HG02571 (cell line): Measurements from ENCODE around the gene ATL3.
"Not testable (repeated sequence)": the region's sequence is repeated elsewhere in the genome, so short reads cannot be mapped to it uniquely, and the experiment has no call there.

ENCODE experiments used
- ATAC-seq: cut with Tn5 transposase; IDR thresholded peaks from one replicate; pipeline ENCODE4 v1.9.1; 2021; ENCODE audit warnings: mild to moderate bottlenecking, moderate library complexity; ENCODE audit not compliant: unreplicated experiment

ATL3 gene, protein sequence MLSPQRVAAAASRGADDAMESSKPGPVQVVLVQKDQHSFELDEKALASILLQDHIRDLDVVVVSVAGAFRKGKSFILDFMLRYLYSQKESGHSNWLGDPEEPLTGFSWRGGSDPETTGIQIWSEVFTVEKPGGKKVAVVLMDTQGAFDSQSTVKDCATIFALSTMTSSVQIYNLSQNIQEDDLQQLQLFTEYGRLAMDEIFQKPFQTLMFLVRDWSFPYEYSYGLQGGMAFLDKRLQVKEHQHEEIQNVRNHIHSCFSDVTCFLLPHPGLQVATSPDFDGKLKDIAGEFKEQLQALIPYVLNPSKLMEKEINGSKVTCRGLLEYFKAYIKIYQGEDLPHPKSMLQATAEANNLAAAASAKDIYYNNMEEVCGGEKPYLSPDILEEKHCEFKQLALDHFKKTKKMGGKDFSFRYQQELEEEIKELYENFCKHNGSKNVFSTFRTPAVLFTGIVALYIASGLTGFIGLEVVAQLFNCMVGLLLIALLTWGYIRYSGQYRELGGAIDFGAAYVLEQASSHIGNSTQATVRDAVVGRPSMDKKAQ

DNA sequence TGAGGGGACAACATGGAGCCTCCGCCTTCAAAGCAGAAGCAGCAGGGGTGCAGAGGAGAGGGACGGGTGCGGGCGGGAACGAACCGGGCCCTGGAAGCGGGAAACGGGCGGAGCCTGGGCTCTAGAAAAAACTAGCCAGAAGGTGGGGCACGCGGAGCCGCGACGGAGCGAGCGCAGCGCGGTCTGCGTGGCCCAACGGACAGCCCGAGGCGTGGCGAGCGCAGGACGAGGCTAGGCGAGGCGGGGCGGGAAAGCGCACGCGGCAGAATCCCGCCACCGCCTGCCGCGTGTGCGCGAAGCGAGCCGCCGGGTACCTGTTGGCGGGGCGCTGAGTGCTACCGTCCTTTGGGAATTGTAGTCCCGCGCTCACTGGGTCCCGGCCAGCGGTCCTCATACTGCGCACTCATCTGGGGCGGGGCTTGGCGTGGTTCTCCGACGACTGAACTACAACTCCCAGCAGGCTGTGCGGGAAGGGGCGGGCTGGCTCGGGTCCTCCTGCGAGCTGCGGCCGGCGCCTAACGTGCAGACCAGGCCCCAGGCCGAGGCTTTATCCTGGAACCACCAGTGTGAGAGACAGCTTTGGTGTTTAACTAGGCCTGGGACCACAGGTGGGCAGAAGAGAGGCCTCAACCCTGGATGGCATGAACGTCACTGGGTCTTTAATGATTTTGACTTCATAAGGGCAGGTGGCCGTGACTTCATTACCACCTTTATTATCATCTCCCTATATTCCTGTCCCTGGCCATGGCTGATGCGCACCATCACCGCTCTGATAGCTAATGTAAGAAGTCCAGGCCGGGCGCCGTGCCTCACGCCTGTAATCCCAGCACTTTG lies at the start of gene ATL3:
Gene ATL3, minus strand, starts transcription at position 55 of the 834 bp plus-strand sequence. Its CDS starts 41 bp downstream, at position 14.
- ATAC-seq: peak; percentile 86

DNA sequence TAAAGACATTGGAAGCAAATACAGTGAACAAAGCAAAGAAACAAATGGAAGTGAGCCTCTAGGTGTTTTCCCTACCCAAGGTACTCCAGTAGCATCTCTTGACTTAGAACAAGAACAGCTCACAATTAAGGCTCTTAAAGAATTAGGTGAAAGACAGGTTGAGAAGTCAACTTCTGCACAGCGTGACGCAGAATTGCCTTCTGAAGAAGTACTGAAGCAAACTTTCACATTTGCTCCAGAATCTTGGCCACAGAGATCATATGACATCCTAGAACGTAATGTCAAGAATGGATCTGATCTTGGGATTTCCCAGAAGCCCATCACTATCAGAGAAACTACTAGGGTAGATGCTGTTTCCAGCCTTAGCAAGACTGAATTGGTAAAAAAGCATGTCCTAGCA lies 49.4 kb upstream of the ATL3 start:
- ATAC-seq: no peak

DNA sequence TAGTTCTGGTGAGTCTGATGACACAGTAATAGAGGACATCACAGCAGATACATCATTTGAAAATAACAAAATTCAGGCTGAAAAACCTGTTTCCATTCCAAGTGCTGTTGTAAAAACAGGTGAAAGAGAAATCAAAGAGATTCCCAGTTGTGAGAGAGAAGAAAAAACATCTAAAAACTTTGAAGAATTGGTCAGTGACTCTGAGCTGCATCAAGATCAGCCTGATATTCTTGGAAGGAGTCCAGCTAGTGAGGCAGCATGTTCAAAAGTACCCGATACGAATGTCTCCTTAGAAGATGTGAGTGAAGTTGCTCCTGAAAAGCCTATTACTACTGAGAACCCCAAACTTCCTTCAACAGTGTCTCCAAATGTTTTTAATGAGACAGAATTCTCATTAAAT lies 48.8 kb upstream of the ATL3 start:
- ATAC-seq: no peak

DNA sequence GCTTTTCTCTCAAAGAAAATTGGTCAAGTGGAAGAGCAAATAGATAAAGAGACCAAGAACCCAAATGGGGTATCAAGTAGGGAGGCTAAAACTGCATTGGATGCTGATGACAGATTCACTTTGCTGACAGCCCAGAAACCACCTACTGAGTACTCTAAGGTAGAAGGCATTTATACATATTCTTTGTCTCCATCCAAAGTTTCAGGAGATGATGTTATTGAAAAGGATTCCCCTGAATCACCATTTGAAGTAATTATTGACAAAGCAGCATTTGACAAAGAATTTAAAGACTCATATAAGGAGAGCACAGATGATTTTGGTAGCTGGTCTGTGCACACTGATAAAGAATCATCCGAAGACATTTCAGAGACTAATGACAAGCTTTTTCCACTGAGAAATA lies 47.8 kb upstream of the ATL3 start:
- ATAC-seq: no peak

DNA sequence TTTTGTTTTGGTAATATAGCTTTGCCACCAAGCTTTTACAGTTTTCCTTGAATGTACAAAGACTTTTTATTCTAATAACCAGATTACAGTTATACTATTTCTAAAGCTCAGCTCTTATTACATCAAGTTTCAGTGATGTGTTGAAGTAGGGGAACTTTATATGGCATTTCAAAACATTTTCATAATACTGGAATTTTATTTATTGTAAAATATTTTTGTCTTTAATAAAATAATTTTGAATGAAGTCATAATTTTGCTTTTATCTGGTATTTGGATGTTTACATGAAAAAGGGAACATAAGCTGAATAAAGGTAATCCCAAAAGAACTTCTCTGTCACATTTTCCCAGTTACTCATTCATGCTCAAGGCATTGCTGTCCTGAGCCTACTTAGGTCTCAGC lies 44.9 kb upstream of the ATL3 start:
- no peak for ATAC-seq

DNA sequence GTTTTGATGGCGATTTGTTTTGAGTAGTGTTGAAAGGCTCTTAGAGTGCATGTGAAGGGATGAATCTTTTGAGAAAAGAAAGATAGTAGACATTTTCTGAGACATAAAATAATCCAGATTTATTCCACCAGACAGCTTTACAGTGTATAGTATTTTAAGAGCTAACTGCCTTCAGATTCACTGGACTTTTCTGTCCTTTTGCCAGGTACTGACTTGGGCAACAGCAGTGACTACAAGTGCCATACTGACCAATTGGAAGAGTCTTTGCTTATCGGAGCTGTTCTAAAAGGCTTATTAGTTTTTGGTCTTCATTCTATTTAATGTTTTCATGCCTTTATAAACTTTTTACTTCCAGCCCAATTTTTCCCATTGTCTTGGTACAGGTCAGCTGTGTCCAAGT lies 42.6 kb upstream of the ATL3 start:
- no peak for ATAC-seq

DNA sequence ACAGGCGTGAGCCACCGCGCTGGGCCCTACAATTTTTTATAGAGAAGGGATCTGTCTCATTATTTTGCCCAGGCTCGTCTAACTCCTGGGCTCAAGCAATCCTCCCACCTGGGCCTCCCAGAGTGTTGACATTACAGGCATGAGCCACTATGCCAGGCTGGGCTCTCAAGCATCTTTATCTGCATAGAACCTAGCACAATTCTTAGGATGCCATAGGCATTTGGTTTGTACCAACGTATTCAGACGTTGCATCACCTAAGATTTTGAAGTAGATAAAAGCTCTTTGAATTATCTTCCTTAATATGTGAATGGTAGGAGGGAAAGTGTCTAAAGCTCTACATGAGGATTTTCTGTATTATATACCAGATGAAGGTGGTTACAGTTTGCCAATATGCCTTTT lies 40.7 kb upstream of the ATL3 start:
- no peak for ATAC-seq

DNA sequence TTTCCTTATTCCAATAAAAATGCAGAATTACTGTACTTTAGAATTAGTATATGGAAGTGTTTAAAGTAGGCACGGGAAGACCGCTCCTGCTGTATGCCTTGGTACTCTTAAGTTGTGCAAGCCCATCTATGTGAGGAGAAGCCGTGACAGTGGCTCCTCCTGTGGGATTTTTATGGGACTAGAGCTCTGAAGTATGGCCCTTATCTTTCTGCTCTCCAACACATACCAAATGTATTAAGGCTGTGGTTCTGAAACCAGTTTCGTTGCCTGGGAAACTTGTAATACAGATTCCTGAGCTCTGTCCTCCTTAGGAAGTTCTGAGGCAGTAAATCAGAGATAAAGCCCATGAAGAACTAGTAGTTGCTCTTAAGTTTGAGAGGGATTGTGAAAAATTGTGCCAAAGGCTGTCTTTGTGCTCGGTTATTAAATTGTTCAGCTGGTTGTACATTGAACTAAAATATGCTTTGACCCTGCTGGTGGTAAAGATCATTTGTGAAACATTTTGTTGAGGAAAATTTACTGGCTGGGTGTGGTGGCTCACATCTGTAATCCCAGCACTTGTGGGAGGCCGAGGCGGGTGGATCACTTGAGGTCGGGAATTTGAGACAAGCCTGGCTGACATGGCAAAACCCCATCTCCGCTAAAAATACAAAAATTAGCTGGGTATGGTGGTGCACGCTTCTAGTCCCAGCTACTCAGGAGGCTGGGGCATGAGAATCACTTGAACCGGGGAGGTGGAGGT lies 39.5 kb upstream of the ATL3 start:
- ATAC-seq: no peak

DNA sequence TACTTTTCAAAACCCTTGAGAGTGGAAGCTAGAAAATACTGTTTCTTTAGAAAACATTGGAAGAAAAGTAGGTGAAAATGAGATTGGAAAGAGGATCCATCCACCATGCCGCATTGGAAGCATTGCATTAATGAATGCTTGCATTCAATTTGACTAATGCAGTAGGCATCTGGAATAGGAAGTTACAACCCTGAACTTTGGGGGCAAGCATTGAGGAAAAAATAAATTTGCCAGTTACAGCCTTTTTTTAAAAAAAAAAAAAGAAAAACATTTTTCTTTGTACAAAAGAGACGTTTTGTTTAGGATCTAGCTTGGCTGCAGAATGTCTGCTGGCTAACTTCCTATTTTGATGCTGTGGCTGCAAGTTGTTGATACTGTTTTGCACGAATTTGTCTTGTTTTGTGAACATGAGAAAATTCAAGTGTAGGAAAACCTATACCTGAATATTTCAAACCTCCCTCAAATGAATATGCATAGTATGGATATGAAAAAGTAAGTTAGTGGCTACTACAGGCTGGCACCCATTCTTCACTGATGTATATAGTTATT lies 38.2 kb upstream of the ATL3 start:
- ATAC-seq: no peak

DNA sequence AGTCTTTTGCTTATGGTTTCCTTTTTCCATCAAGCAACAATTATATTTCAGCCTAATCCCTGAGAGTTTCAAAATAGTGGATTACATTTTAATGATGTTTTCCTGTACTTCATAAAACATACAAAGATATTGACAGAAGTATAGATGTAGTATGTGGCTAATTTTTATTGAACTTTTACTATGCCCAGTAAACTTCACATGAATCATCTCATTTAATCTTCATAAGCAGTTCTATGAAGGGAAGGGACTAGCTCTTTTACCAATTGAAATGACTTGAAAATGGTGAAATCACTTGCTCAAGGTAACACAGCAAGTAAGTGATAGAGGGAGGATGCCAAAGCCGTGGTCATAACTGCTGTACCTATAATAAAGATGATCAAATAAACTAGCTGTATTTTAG lies 37.6 kb upstream of the ATL3 start:
- ATAC-seq: no peak

DNA sequence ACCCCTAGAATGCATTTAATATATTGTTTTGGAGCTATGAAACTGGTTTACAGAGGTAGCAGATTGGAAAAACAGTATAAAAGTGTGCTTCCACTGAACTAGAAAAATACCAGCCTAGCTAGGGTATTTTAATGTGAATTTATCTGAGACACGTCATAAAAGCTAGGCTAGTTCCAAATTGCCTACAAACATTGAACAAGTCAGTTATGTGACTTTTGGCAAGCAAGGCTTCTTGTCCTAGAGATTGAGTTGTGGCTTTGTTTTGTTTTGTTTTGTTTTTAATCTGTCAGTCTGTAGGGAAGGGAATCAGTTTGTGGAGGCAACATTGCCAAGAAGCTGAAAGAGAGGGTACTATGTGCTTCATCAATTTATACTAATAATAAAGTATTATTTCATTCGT lies 34.4 kb upstream of the ATL3 start:
- ATAC-seq: no peak

DNA sequence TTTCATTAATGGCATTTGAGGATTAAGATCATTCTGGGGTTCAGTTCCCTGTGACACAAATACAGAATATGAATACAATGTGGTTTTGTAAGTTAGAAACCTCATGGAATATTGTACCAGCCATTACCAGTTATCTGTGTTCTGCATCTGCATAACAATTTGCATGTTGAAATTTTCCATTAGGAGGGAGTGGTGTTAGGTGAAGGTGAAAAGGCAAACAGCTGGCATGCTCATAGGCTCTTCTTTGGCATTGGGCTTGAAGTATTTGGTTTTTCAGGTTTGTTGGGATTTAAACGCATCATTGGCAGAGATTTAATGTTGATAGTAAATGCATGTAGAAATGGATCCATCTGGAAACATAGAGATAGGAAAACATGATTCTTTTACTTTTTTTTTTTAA lies 28.7 kb upstream of the ATL3 start:
- ATAC-seq: no peak

DNA sequence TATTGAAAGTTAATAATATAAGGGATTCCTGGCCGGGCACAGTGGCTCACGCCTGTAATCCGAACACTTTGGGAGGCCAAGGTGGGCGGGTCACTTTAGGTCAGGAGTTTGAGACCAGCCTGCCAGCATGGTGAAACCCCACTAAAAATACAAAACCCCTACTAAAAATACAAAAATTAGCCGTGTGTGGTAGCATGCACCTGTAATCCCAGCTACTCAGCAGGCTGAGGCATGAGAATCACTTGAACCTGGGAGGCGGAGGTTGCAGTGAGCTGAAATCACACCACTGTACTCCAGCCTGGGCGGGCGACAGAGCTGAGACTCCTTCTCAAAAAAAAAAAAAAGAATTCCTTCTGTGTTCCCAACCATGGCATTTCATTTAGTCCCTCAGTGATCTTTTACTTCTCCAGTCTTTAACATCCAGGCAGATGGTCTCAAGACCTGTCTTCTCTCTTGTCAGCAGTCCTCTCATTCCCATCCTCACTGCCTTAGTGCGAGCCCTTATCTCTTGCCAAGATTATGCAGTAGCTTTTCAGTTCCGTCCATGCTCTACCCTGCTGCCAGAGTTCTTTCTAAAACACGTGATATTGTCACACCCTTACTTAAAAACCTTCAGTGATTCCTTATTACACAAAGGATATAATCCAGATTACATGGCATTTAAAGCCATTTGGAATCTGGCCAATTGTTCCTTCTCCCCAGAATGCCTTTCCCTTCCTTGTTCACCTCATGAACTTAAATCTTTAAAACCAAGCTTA lies 28.0 kb upstream of the ATL3 start:
- ATAC-seq: no peak

DNA sequence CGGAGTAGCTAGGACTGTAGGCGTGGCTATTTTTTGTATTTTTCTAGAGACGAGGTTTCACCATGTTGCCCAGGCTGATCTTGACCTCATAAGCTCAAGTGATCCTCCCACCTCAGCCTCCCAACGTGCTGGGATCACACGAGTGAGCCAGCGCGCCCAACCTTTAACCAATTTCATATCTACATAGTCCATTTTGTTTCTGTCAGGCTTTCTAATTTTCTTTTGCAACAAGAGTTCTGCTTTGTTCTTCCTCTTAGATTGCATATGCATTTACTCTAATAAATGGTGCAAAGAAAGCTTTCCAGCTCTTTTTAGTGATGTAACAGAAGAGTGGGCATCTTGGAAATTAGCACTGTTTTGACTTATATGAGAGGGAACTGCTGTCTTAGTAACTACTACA lies 23.4 kb upstream of the ATL3 start:
- ATAC-seq: no peak

DNA sequence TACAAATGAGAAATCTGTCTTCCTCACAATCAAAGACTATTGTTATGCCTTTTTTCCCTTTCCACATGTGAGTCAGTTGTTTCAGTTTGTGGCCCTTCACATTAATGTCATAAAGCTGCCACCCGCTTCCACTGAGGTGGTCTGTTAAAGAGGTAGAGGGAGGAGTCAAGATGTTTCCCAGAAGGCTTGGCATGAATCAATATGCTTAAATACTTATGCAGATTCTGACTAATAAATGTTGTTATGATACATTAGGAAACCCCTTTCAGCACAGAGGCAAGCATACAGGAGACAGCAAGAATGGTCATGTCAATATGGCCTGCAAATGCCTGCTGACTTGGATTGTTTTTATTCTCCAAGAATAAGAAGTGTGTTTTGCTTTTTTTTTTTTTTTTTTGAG lies 16.7 kb upstream of the ATL3 start:
- no peak for ATAC-seq

DNA sequence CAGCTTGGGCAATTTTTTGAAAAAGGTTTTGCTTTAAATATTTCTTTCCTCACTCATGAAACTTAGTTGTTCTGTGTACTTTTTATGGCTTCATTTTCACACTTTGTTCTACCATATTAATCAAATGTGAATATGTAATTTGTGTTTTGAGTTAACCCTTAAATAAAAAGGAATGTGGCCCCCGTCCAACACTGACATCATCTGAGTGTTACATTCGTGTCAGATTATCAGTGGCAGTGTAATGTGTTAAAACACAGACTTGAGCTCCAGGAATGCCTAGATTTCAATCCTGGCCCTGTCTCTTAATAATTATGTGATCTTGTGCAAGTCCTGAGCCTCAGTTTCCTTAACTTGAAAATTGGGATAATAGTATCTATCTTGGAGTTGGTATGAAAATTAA lies 15.8 kb upstream of the ATL3 start:
- ATAC-seq: no peak

DNA sequence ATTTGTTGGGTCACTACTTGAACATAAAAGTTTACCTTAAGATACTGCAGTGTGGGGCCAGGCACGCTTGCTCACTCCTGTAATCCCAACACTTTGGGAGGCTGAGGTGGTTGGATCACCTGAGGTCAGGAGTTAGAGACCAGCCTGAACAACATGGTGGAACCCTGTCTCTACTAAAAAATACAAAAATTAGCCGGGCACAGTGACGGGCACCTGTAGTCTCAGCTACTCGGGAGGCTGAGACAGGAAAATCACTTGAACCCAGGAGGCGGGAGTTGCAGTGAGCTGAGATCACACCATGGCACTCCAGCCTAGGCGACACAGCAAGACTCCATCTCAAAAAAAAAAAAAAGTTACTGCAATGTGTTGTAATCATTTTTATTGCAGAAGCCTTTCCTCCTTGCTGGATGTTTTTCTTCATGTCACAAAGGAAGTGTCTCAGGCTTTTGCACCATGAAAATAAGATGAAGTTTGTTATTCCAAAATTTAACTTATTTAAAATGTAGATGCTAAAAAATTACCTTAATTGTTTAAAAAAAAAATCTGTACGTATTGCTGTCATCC lies 14.1 kb upstream of the ATL3 start:
- not testable (repeated sequence) for ATAC-seq

DNA sequence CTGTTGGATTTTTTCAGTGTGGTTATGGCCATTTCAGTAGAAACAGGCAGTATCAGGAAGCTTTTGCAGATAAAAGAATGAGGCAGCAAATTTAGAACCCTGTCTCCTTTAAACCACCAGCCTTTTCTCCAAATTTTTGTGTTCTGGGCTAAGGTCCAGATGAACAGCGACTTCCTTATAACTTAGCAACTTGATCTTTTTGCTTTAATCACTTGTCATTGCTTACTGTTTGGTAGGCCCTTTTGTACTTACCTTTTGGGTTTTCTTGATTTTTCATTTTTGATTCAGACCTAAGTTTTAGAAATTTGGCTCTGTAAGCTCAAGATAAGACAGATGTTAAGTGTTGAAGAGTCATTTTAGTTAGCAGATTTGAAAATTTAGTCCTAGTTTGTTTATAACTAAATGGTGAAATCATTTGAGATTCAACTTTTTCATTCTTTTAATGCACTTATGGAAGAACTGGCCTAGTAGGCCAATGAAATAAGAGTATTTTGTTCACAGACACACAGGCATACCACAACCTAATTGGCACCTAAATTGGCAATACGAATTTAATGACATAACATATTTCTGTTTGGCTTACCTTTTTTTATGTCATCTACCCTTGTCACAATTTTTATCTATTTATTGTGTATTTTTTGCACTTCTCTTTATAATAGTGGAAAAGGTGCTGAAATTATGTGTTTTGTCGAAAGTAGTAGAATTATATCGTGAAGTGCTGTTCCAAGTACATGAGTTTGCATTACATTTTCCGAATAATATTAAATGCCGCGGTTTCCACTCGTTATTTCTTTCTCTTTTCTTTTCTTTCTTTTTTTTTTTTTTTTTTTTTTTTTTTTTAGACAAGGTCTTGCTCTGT lies 12.2 kb upstream of the ATL3 start:
- ATAC-seq: no peak
